HG03442 (cell line): Measurements from ENCODE around the gene PCDHGC3.

Source experiments
- ATAC-seq: cut with Tn5 transposase; IDR thresholded peaks from one replicate; pipeline ENCODE4 v1.9.1; 2021; ENCODE audit warnings: mild to moderate bottlenecking, moderate library complexity; ENCODE audit not compliant: unreplicated experiment

PCDHGC3 gene

GRCh38 chr5:141519605-141520565 lies 44.1 kb downstream of the PCDHGC3 start:
- no peak for ATAC-seq

GRCh38 chr5:141521244-141521781 lies 45.5 kb downstream of the PCDHGC3 start:
- no peak for ATAC-seq

- no peak for ATAC-seq
Measured at GRCh38 chr5:141522301-141522700, 46.5 kb downstream of the PCDHGC3 start.

GRCh38 chr5:141523991-141524390 lies 48.2 kb downstream of the PCDHGC3 start:
- ATAC-seq: no peak

GRCh38 chr5:141524604-141525597 lies 49.1 kb downstream of the PCDHGC3 start:
- ATAC-seq: peak; percentile 73

- ATAC-seq: no peak
Measured at GRCh38 chr5:141525653-141526052, 49.9 kb downstream of the PCDHGC3 start.

- ATAC-seq: no peak
Measured at GRCh38 chr5:141527426-141527825, 51.7 kb downstream of the PCDHGC3 start.
